HEK293T (cell line): ENCODE results near the gene ACSF2.

Source experiments
- ARNT ChIP-seq: fragments of 450-650 bp; IDR thresholded peaks from 2 replicates; pipeline ENCODE4 v1.6.1; 2017; ENCODE audit warnings: mild to moderate bottlenecking
- ELF4 ChIP-seq: fragments of 450-650 bp; IDR thresholded peaks from 2 replicates; pipeline ENCODE4 v1.6.1; 2017; ENCODE audit warnings: antibody characterized with exemption
- FOXA1 ChIP-seq: fragments of 450-650 bp; IDR thresholded peaks from 2 replicates; pipeline ENCODE4 v1.6.1; 2016; ENCODE audit warnings: mild to moderate bottlenecking
- FOXK2 ChIP-seq: fragments of 450-650 bp; IDR thresholded peaks from 2 replicates; pipeline ENCODE4 v1.6.1; 2016; ENCODE audit warnings: mild to moderate bottlenecking
- HDGF ChIP-seq: fragments of 450-650 bp; IDR thresholded peaks from 2 replicates; pipeline ENCODE4 v1.6.1; 2017; ENCODE audit warnings: antibody characterized with exemption, borderline replicate concordance
- L3MBTL2 ChIP-seq: fragments of 450-650 bp; conservative IDR thresholded peaks from 2 replicates; pipeline ENCODE4 v1.6.1; 2016; ENCODE audit warnings: mild to moderate bottlenecking
- NFRKB ChIP-seq: fragments of 450-650 bp; IDR thresholded peaks from 2 replicates; pipeline ENCODE4 v1.6.1; 2016; ENCODE audit warnings: mild to moderate bottlenecking, moderate library complexity
- PKNOX1 ChIP-seq: fragments of 450-650 bp; IDR thresholded peaks from 2 replicates; pipeline ENCODE4 v1.6.1; 2016
- SP1 ChIP-seq: fragments of 450-650 bp; IDR thresholded peaks from 2 replicates; pipeline ENCODE4 v1.6.1; 2017
- SUZ12 ChIP-seq: fragments of 450-650 bp; IDR thresholded peaks from 2 replicates; pipeline ENCODE4 v1.6.1; 2016; ENCODE audit warnings: mild to moderate bottlenecking
- ZNF384 ChIP-seq: fragments of 450-650 bp; IDR thresholded peaks from 2 replicates; pipeline ENCODE4 v1.6.1; 2016

GRCh38 chr17:50457621-50458020 lies 31.6 kb downstream of the ACSF2 start:
- TF ChIP-seq ELF4 (no peak), SUZ12 (no peak), SP1 (no peak), PKNOX1 (no peak), NFRKB (no peak), FOXK2 (no peak), ARNT (no peak), HDGF (no peak), ZNF384 (no peak), L3MBTL2 (no peak), FOXA1 (no peak)
